ENCODE measurements around the gene EDARADD. TPM values are rescaled to one million over a fixed set of nuclear protein-coding genes. Genes with fewer than 3 reads are reported as not detected.
"Not testable (repeated sequence)": the region's sequence is repeated elsewhere in the genome, so short reads cannot be mapped to it uniquely, and the experiment has no call there.

The EDARADD gene
- total RNA-seq, 4 donors from 2014 or later, result 8.4 to 11.8 (median 8.8) TPM

GRCh38 chr1:236476019-236476418 lies 81.9 kb downstream of the EDARADD start:
- no peak for DNase-seq
- no peak overlapping the region for H3K4me3 ChIP-seq (replicated peaks in 1 of 3)
- WGBS, 2 donors, result 89 to 97% methylated on average over 5 of the region's 5 CpGs
- H3K4me1 ChIP-seq, result peaks cover 9 to 17% of the 10 kb centered on the region in 2 donors
- H3K36me3 ChIP-seq, result no peaks in the 10 kb centered on the region
- intact Hi-C loops (cut with DNase I), result no loop called here
- no peaks in the 10 kb centered on the region for H3K9me3 ChIP-seq
- TF ChIP-seq CTCF (IDR thresholded peaks at IDR 0.05) (no peak), POLR2A (IDR thresholded peaks at IDR 0.05) (no peak)
- H3K27me3 ChIP-seq, result no peaks in the 10 kb centered on the region
- H3K27ac ChIP-seq, result no peak overlapping the region

- intact Hi-C loops (cut with DNase I), result no loop called here
- TF ChIP-seq CTCF (IDR thresholded peaks at IDR 0.05), result no peak
- no peak for TF ChIP-seq POLR2A (IDR thresholded peaks at IDR 0.05)
- H3K4me3 ChIP-seq (replicated peaks in 1 of 3), result no peak overlapping the region
- DNase-seq, result peak; percentile 82
- 32% methylated on average over 5 of the region's 5 CpGs for WGBS, 2 donors
- H3K27me3 ChIP-seq, result no peaks in the 10 kb centered on the region
- no peaks in the 10 kb centered on the region for H3K9me3 ChIP-seq
- H3K27ac ChIP-seq, result peak overlapping the region; percentile 73 to 87 (median 77)
- peaks cover 12 to 17% of the 10 kb centered on the region in 2 donors for H3K4me1 ChIP-seq
- no peaks in the 10 kb centered on the region for H3K36me3 ChIP-seq
Measured at GRCh38 chr1:236480758-236481436, 86.8 kb downstream of the EDARADD start.

DNA sequence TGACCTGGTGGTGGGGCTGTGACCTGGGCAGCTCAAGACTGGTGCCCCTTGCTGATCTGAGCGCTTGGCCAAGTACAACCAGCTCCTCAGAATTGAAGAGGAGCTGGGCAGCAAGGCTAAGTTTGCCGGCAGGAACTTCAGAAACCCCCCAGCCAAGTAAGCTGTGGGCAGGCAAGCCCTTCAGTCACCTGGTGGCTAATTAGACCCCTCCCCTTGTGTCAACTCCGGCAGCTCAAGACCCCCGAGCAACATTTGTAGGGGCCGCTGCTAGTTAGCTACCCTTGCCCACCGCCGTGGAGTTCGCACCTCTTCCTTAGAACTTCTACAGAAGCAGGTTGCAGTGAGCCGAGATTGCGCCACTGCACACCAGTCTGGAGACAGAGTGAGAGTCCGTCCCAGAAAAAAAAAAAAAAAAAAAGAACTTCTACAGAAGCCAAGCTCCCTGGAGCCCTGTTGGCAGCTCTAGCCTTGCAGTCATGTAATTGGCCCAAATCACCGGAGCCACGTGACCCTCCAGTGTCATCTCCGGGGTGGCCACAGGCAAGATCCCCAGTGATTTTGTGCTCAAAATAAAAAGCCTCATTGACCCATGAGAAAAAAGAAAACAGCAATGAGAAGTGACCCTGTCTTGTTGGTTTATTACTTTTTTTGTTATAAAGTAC lies 90.4 kb downstream of the EDARADD start:
- H3K27ac ChIP-seq, result no peak overlapping the region
- WGBS, 2 donors, result 86 to 95% methylated on average over 10 to 14 of the region's 14 CpGs
- no peaks in the 10 kb centered on the region for H3K27me3 ChIP-seq
- H3K9me3 ChIP-seq, result no peaks in the 10 kb centered on the region
- H3K36me3 ChIP-seq, result no peaks in the 10 kb centered on the region
- intact Hi-C loops (cut with DNase I), result no loop called here
- H3K4me3 ChIP-seq (replicated peaks in 1 of 3), result no peak overlapping the region
- peaks cover 12 to 17% of the 10 kb centered on the region in 2 donors for H3K4me1 ChIP-seq
- TF ChIP-seq CTCF (IDR thresholded peaks at IDR 0.05) (no peak), POLR2A (IDR thresholded peaks at IDR 0.05) (no peak)
- DNase-seq, result no peak

GRCh38 chr1:236486356-236487002 lies 92.4 kb downstream of the EDARADD start:
- 81 to 84% methylated on average over 4 of the region's 4 CpGs for WGBS, 2 donors
- Histone ChIP-seq H3K27ac (no peak overlapping the region), H3K36me3 (no peaks in the 10 kb centered on the region), H3K4me3 (replicated peaks in 1 of 3) (no peak overlapping the region), H3K9me3 (no peaks in the 10 kb centered on the region), H3K27me3 (no peaks in the 10 kb centered on the region), H3K4me1 (peaks cover 0 to 12% of the 10 kb centered on the region in 2 donors)
- no peak for DNase-seq
- TF ChIP-seq POLR2A (IDR thresholded peaks at IDR 0.05) (no peak), CTCF (IDR thresholded peaks at IDR 0.05) (no peak)
- intact Hi-C loops (cut with DNase I), result no loop called here

DNA sequence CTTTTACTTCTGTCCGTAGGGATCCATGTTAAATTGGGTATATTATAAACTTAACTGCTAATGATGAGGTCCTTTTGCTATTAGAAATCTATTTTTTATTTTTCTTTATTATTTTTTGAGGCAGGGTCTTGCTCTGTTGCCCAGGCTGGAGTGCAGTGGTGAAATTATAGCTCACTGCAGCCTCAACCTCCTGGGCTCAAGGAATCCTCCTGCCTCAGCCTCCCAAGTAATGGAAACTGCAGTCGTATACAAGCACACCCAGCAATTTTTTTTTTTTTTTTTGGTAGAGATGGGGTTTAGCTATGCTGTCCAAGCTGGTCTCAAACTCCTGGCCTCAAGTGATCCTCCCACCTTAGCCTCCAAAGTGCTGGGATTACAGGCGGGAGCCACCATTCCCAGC lies 95.1 kb downstream of the EDARADD start:
- H3K36me3 ChIP-seq; H3K27me3 ChIP-seq; H3K27ac ChIP-seq; DNase-seq; intact Hi-C loops (cut with DNase I); H3K4me1 ChIP-seq; H3K9me3 ChIP-seq; H3K4me3 ChIP-seq (replicated peaks in 1 of 3): not testable (repeated sequence)
- 95% methylated on average over 3 of the region's 3 CpGs for WGBS, 2 donors

Data from thyroid gland (tissue), 4 donors.